NCI-H2227 (cell line): ENCODE data around the gene LMAN2.

Source experiments
- DNase-seq: peaks from one replicate; lab custom pipeline; 2025; ENCODE audit not compliant: unreplicated experiment; lab: John Stamatoyannopoulos, UW

The LMAN2 gene

GRCh38 chr5:177351392-177352329 lies at the start of gene LMAN2:
Gene LMAN2, minus strand, starts transcription at chr5:177351668. Its CDS starts 21 bp downstream, at chr5:177351647.
- peak; percentile 93 for DNase-seq

GRCh38 chr5:177399997-177400868 lies 48.8 kb upstream of the LMAN2 start, which contains the start of gene PFN3:
Gene PFN3, minus strand, starts transcription at chr5:177400661. Its CDS starts 85 bp downstream, at chr5:177400576.
- no peak for DNase-seq

GRCh38 chr5:177397875-177398390 lies 46.5 kb upstream of the LMAN2 start:
- DNase-seq = no peak

GRCh38 chr5:177396807-177397206 lies 45.3 kb upstream of the LMAN2 start:
- DNase-seq = no peak

GRCh38 chr5:177396078-177396477 lies 44.6 kb upstream of the LMAN2 start:
- DNase-seq = no peak

GRCh38 chr5:177393990-177394389 lies 42.5 kb upstream of the LMAN2 start:
- DNase-seq = no peak

GRCh38 chr5:177393206-177393765 lies 41.8 kb upstream of the LMAN2 start:
- no peak for DNase-seq

GRCh38 chr5:177392765-177393164 lies 41.3 kb upstream of the LMAN2 start:
- DNase-seq = no peak

GRCh38 chr5:177390363-177391300 lies 39.2 kb upstream of the LMAN2 start:
- peak; percentile 86 for DNase-seq

GRCh38 chr5:177389241-177390169 lies 38.0 kb upstream of the LMAN2 start:
- no peak for DNase-seq

GRCh38 chr5:177388521-177389052 lies 37.1 kb upstream of the LMAN2 start:
- DNase-seq = no peak

- DNase-seq = no peak
These were observed 35.9 kb upstream of the LMAN2 start for GRCh38 chr5:177387405-177387804.

GRCh38 chr5:177386542-177386941 lies 35.1 kb upstream of the LMAN2 start:
- DNase-seq = no peak

GRCh38 chr5:177385720-177386119 lies 34.3 kb upstream of the LMAN2 start:
- DNase-seq = no peak

GRCh38 chr5:177384134-177384533 lies 32.7 kb upstream of the LMAN2 start, which contains the start of gene SLC34A1:
Gene SLC34A1, plus strand, starts transcription at chr5:177384434. Its CDS starts 1,308 bp downstream, at chr5:177385742.
- no peak for DNase-seq

- no peak for DNase-seq
These were observed 31.7 kb upstream of the LMAN2 start for GRCh38 chr5:177383181-177383580.

GRCh38 chr5:177382423-177383029 lies 31.1 kb upstream of the LMAN2 start:
- no peak for DNase-seq

GRCh38 chr5:177380805-177381126 lies 29.3 kb upstream of the LMAN2 start:
- DNase-seq = no peak
